Trophoblast cell (in vitro differentiated cells and primary cell): Measurements from ENCODE around the gene CTAG1B.

ENCODE experiments used
- DNase-seq, 2 donors: peaks; one replicate each; pipeline ENCODE4 v3.0.0-alpha.2; 2016
- H2AFZ ChIP-seq: 2 replicates; pipeline ENCODE4 v1.6.1; 2013; ENCODE audit warnings: low read length, moderate library complexity, mild to moderate bottlenecking; ENCODE audit not compliant: insufficient read depth, poor library complexity
- H2AK5ac ChIP-seq: 2 replicates; pipeline ENCODE4 v1.6.1; 2013; ENCODE audit warnings: mild to moderate bottlenecking, low read length
- H2BK120ac ChIP-seq: 2 replicates; pipeline ENCODE4 v1.6.1; 2013; ENCODE audit warnings: low read length, mild to moderate bottlenecking, moderate library complexity; ENCODE audit not compliant: insufficient read depth, poor library complexity
- H2BK12ac ChIP-seq: 2 replicates; pipeline ENCODE4 v1.6.1; 2013; ENCODE audit warnings: mild to moderate bottlenecking, low read length, moderate library complexity
- H2BK5ac ChIP-seq: 2 replicates; pipeline ENCODE4 v1.6.1; 2013; ENCODE audit warnings: low read length, low read depth, moderate library complexity, mild to moderate bottlenecking; ENCODE audit not compliant: poor library complexity
- H3K14ac ChIP-seq: 2 replicates; pipeline ENCODE4 v1.6.1; 2013; ENCODE audit warnings: mild to moderate bottlenecking, low read length
- H3K18ac ChIP-seq: 2 replicates; pipeline ENCODE4 v1.6.1; 2013; ENCODE audit warnings: mild to moderate bottlenecking, low read length
- H3K23ac ChIP-seq: 2 replicates; pipeline ENCODE4 v1.6.1; 2013; ENCODE audit warnings: low read length
- H3K27ac ChIP-seq: 2 replicates; pipeline ENCODE4 v1.5.1; 2013; ENCODE audit warnings: low read depth, mild to moderate bottlenecking, inconsistent platforms, low read length, moderate library complexity
- H3K27me3 ChIP-seq: 2 replicates; pipeline ENCODE4 v1.6.1; 2013; ENCODE audit warnings: inconsistent platforms, mild to moderate bottlenecking, low read length, moderate library complexity; ENCODE audit not compliant: insufficient read depth
- H3K36me3 ChIP-seq, 2 experiments: 1 replicate in 1 of 2; 2 replicates in 1 of 2; pipeline ENCODE4 v1.6.1; 2013; ENCODE audit warnings: low read length in 2 of 2, mild to moderate bottlenecking in 2 of 2, moderate library complexity in 1 of 2; ENCODE audit not compliant: insufficient read depth in 2 of 2, control insufficient read depth in 1 of 2
- H3K4ac ChIP-seq: 2 replicates; pipeline ENCODE4 v1.6.1; 2013; ENCODE audit warnings: low read depth, mild to moderate bottlenecking, low read length, moderate library complexity
- H3K4me1 ChIP-seq, 2 experiments: 1 replicate in 1 of 2; 2 replicates in 1 of 2; pipeline ENCODE4 v1.6.1; 2013; ENCODE audit warnings: low read length in 2 of 2, mild to moderate bottlenecking in 2 of 2, moderate library complexity in 1 of 2; ENCODE audit not compliant: insufficient read depth in 2 of 2, control insufficient read depth in 1 of 2
- H3K4me2 ChIP-seq: 2 replicates; pipeline ENCODE4 v1.6.1; 2013; ENCODE audit warnings: inconsistent platforms, mild to moderate bottlenecking, low read length, moderate library complexity
- H3K4me3 ChIP-seq: 2 replicates; pipeline ENCODE4 v1.5.1; 2013; ENCODE audit warnings: mild to moderate bottlenecking, low read depth, low read length, inconsistent platforms
- H3K79me1 ChIP-seq: one replicate; pipeline ENCODE4 v1.6.1; 2013; ENCODE audit warnings: low read length
- H3K79me2 ChIP-seq: 2 replicates; pipeline ENCODE4 v1.6.1; 2013; ENCODE audit warnings: low read length, mild to moderate bottlenecking; ENCODE audit not compliant: control insufficient read depth, insufficient read depth, poor library complexity
- H3K9ac ChIP-seq: 2 replicates; pipeline ENCODE4 v1.6.1; 2013; ENCODE audit warnings: mild to moderate bottlenecking, low read length
- H3K9me3 ChIP-seq: 2 replicates; pipeline ENCODE4 v1.6.1; 2013; ENCODE audit warnings: low read depth, mild to moderate bottlenecking, control low read depth, inconsistent platforms, low read length; ENCODE audit not compliant: insufficient read depth
- H4K12ac ChIP-seq: 2 replicates; pipeline ENCODE4 v1.6.1; 2013; ENCODE audit warnings: low read depth, mild to moderate bottlenecking, low read length, moderate library complexity
- H4K8ac ChIP-seq: 2 replicates; pipeline ENCODE4 v1.6.1; 2013; ENCODE audit warnings: low read depth, mild to moderate bottlenecking, low read length, moderate library complexity
- H4K91ac ChIP-seq: one replicate; pipeline ENCODE4 v1.6.1; 2013; ENCODE audit warnings: low read depth, mild to moderate bottlenecking, low read length, moderate library complexity
- WGBS: extraction: QIAGEN DNeasy Blood & Tissue Kit; methylation state at CpG from one replicate; pipeline ENCODE4 v1.1.7; 2013; ENCODE audit warnings: missing lambda C conversion rate; ENCODE audit not compliant: insufficient read length, insufficient coverage; ENCODE audit errors: extremely low coverage; 5-methylcytosine and 5-hydroxymethylcytosine counted together

The CTAG1B gene

GRCh38 chrX:154607370-154607769 lies 11.7 kb downstream of the CTAG1B start:
- no peaks in the 10 kb centered on the region for H3K36me3 ChIP-seq

GRCh38 chrX:154605566-154605965 lies 13.5 kb downstream of the CTAG1B start:
- H3K79me2 ChIP-seq = no peaks in the 10 kb centered on the region
- H3K18ac ChIP-seq = no peak overlapping the region
- H3K4me2 ChIP-seq = no peak overlapping the region
- H3K27me3 ChIP-seq = no peaks in the 10 kb centered on the region
- no peak overlapping the region for H3K14ac ChIP-seq
- H4K12ac ChIP-seq = no peak overlapping the region
- H4K8ac ChIP-seq = no peak overlapping the region
- H2AK5ac ChIP-seq = no peak overlapping the region
- no peak overlapping the region for H2AFZ ChIP-seq
- no peak overlapping the region for H3K4ac ChIP-seq
- H3K4me3 ChIP-seq = no peak overlapping the region
- no peaks in the 10 kb centered on the region for H3K36me3 ChIP-seq
- no peaks in the 10 kb centered on the region for H3K9me3 ChIP-seq
- H3K4me1 ChIP-seq = no peaks in the 10 kb centered on the region
- H2BK12ac ChIP-seq = no peak overlapping the region
- H3K9ac ChIP-seq = no peak overlapping the region
- WGBS = no CpG with 5 or more reads among the region's 6 CpGs
- no peaks in the 10 kb centered on the region for H3K79me1 ChIP-seq
- H3K27ac ChIP-seq = no peak overlapping the region
- no peak for DNase-seq
- no peak overlapping the region for H2BK5ac ChIP-seq
- H3K23ac ChIP-seq = no peak overlapping the region
- H4K91ac ChIP-seq = no peak overlapping the region
- no peak overlapping the region for H2BK120ac ChIP-seq

More at GRCh38 chrX:154607370-154607769, 11.7 kb downstream of the CTAG1B start:
- Histone ChIP-seq H3K79me1 (no peaks in the 10 kb centered on the region), H4K12ac (no peak overlapping the region), H3K18ac (no peak overlapping the region), H3K27ac (no peak overlapping the region), H3K4me2 (no peak overlapping the region), H3K14ac (no peak overlapping the region), H2BK5ac (no peak overlapping the region), H2BK120ac (no peak overlapping the region), H3K4me1 (no peaks in the 10 kb centered on the region), H3K9ac (no peak overlapping the region), H3K79me2 (no peaks in the 10 kb centered on the region), H3K4me3 (no peak overlapping the region), H2AFZ (no peak overlapping the region), H3K4ac (no peak overlapping the region), H4K8ac (no peak overlapping the region), H2AK5ac (no peak overlapping the region), H4K91ac (no peak overlapping the region), H3K23ac (no peak overlapping the region), H3K9me3 (no peaks in the 10 kb centered on the region), H3K27me3 (no peaks in the 10 kb centered on the region), H2BK12ac (no peak overlapping the region)
- no CpG with 5 or more reads among the region's 6 CpGs for WGBS
- DNase-seq = no peak

DNA sequence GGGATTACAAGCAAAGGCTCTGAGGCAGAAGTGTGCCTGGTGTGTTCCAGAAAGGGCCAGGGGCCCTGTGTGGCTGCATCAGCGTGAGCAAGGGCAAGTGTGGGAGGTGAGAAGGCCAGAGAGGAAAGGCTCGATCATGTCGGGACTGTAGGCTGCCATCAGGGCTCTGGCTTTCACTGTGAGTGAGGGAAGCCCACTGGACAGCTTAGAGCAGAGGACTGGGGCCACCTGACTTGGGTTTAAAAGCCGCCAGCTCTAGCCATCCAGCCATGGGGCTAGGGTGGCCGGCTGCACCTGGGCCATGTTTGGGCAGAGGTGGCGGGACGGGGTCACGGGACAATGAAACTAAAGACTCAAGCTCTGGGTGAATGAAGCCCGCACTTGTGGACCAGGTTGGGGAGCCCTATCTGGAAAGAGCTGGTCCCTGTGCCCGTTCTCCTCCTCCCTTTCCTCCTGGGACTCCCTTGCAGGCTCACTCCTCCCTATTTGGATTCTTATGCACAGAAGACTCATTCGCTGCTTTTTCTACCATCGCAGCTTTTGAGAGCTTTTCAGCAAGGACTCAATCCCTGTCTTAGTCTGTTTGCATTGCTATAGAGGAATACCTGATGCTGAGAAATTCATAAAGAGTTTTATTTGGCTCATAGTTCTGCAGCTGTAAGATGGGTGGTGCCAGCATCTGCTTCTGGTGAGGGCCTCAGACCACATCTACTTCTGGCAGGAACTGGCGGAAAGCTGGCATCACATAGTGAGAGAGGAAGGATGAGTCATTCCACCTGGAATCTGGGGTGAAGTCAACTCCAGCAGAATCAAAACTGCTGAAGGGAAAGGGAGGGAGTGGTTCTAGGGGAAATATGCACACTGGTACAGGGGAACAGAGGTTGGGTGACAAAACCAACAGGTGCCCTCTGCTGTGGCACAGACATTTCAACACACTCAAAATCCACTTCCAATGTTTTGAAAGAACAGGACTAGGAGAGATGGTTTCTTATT lies 15.3 kb downstream of the CTAG1B start:
- Histone ChIP-seq H3K9ac (no peak overlapping the region), H2BK5ac (no peak overlapping the region)
- WGBS = no CpG with 5 or more reads among the region's 13 CpGs

GRCh38 chrX:154602766-154603437 lies 16.2 kb downstream of the CTAG1B start:
- Histone ChIP-seq H3K9me3 (peaks cover 12% of the 10 kb centered on the region), H2BK5ac (no peak overlapping the region), H3K4me2 (no peak overlapping the region), H3K4ac (no peak overlapping the region), H4K91ac (no peak overlapping the region), H3K27me3 (no peaks in the 10 kb centered on the region), H2AFZ (no peak overlapping the region), H3K4me1 (no peaks in the 10 kb centered on the region), H3K9ac (no peak overlapping the region), H2AK5ac (no peak overlapping the region), H3K79me1 (no peaks in the 10 kb centered on the region), H4K12ac (no peak overlapping the region), H3K79me2 (no peaks in the 10 kb centered on the region), H3K4me3 (no peak overlapping the region), H3K18ac (no peak overlapping the region), H2BK12ac (no peak overlapping the region), H3K14ac (no peak overlapping the region), H3K36me3 (no peaks in the 10 kb centered on the region), H3K27ac (no peak overlapping the region), H3K23ac (no peak overlapping the region), H2BK120ac (no peak overlapping the region), H4K8ac (no peak overlapping the region)
- no CpG with 5 or more reads among the region's 18 CpGs for WGBS
- DNase-seq = no peak

More for the DNA sequence above, 15.3 kb downstream of the CTAG1B start:
- Histone ChIP-seq H2BK120ac (no peak overlapping the region), H4K12ac (no peak overlapping the region), H3K27ac (no peak overlapping the region), H3K4me3 (no peak overlapping the region), H3K23ac (no peak overlapping the region), H3K4me2 (no peak overlapping the region), H2AK5ac (no peak overlapping the region), H3K9me3 (peaks cover 11% of the 10 kb centered on the region), H2BK12ac (no peak overlapping the region), H3K18ac (no peak overlapping the region), H2AFZ (no peak overlapping the region), H3K27me3 (no peaks in the 10 kb centered on the region), H3K79me2 (no peaks in the 10 kb centered on the region), H4K8ac (no peak overlapping the region), H4K91ac (no peak overlapping the region), H3K14ac (no peak overlapping the region), H3K36me3 (no peaks in the 10 kb centered on the region), H3K4ac (no peak overlapping the region), H3K79me1 (no peaks in the 10 kb centered on the region), H3K4me1 (no peaks in the 10 kb centered on the region)
- DNase-seq = no peak
